NCI-H2107 treated with DMSO at 0.1 percent for 48 hours (cell line): Measurements from ENCODE around the gene MLLT3.

Experiments used
- DNase-seq: peaks from one replicate; lab custom pipeline; 2025; ENCODE audit not compliant: unreplicated experiment; lab: John Stamatoyannopoulos, UW

Gene MLLT3

GRCh38 chr9:20480249-20480648 lies 142.1 kb downstream of the MLLT3 start:
- DNase-seq: no peak

GRCh38 chr9:20479419-20480155 lies 142.7 kb downstream of the MLLT3 start:
- no peak for DNase-seq

- no peak for DNase-seq
Observed at GRCh38 chr9:20478786-20479185, 143.5 kb downstream of the MLLT3 start.

DNA sequence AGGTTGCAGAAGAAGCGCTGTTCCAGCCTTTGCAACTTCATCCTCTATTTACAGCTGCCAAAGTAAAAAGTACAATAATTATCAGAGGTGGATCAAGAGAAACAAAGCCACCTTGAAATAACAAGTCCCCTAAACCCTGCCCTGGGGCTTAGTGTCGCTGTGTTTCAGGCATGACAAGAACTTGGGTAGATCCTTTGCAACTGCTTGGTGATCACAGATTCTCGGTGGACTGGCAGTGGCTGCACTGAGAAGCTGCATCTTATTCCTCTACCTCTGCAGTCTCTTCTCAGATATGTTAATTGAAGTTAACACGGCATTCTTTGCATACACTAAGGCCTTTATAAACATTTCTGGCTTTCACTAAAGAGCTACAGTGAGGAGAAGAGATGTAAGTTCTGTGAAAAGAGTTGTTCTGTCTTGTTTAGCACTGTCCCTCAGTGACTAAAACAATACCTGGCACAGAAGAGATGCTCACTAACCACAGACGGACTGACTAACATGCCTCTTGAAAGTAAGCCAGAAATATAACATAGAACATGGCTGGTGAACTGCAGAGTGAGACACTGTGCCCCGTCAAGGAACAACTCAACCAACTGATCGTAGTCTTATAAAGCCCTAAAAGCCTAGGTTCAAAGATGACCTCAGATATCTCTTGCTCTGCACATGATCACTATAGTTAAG lies 144.2 kb downstream of the MLLT3 start:
- DNase-seq: no peak

GRCh38 chr9:20476912-20477521 lies 145.3 kb downstream of the MLLT3 start:
- DNase-seq: no peak

DNA sequence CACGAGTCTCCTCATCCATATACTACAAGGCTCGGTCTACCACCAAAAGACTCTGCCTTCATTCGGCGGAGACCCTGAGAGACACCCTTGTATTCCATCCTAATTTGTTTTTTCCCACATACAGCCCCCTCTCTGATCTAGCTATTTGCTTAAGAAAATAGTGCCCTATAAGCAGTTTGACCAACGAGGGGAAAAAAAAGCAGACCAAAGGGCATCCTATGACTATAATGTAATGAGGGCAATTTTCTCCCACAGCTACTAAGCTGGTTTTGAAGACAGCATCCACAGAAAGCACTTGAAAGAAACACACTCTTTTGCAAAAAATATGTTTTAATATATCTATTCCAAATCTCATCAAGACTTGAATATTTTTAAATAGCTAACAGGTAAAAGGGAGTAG lies 147.8 kb downstream of the MLLT3 start:
- no peak for DNase-seq

- no peak for DNase-seq
Observed at GRCh38 chr9:20473515-20474013, 148.7 kb downstream of the MLLT3 start.

- no peak for DNase-seq
Observed at GRCh38 chr9:20472342-20473045, 149.8 kb downstream of the MLLT3 start.

- DNase-seq: no peak
Observed at GRCh38 chr9:20466328-20467008, 155.8 kb downstream of the MLLT3 start.

GRCh38 chr9:20464242-20464641 lies 158.1 kb downstream of the MLLT3 start:
- DNase-seq: no peak

DNA sequence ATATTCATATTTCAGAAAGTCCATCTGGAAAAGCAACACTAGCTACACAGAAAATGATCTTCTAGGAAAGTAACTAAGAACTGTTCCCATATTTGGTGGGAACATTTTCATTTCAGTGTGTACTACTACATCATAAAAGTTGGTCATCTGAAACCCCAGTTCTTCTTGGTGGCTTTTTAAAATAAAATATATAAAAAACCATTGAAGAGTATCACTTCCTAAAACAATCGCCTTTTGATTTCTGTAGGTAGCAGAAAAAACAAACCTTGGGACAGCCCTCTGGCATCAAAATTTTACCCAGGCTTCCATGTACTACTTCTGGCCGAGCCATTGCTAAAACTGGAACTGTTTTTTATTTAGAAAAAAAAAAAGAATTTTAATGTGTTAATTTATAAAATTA lies 158.5 kb downstream of the MLLT3 start:
- no peak for DNase-seq

- no peak for DNase-seq
Observed at GRCh38 chr9:20462410-20462809, 159.9 kb downstream of the MLLT3 start.

DNA sequence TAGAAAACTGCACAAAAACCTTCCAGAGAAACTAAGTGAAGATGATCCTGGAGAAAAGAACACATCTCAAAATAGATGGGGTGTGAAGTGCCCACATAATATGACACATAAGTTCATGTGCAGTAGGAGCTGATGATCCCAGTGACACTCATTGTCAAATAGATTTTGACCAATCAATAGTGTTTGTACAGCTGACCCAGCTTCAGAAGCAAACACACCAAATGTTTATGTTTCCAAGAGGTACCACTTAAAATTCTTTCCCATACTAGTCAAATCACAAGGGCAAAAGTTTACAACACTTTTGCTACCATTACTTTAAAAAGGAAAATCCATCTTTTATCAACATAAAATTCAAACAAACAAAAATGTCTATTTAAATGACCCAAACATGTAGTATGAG lies 175.0 kb downstream of the MLLT3 start:
- DNase-seq: no peak

GRCh38 chr9:20446248-20446647 lies 176.1 kb downstream of the MLLT3 start:
- DNase-seq: no peak

- no peak for DNase-seq
Observed at GRCh38 chr9:20442461-20443319, 179.6 kb downstream of the MLLT3 start.

DNA sequence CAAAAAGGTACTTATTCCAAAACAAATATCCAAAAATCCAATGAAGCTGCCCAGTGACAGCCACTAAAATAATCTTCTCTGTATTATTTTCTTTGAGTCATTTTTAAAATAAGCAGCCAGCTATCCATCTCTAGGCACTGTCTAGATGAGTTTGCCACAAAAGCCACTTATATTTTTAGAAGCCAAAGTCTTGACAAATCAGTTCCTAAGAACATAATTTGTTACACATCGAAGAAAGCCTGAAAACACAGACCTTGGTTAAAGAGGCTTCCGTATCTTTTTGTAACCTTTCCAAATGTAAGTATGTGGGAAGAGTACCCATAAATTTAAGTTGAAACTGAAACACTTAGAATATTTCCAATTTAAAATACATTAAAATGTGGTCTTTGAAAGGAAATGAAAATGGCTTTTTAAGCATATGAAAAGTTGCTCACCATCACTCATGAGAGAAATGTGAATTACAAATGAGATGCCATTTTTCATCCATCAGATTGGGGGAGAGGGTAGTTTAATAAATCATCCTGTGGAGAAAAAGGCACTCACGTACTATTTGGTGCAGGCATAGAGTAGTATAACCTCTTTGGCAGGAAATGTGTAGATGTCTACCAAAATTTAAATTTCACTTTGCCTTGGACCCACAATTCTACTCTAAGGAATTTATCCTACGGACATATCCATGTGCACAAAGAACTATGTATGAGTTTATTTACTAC lies 180.4 kb downstream of the MLLT3 start:
- DNase-seq: no peak

- DNase-seq: no peak
Observed at GRCh38 chr9:20441166-20441565, 181.1 kb downstream of the MLLT3 start.

- no peak for DNase-seq
Observed at GRCh38 chr9:20437476-20437875, 184.8 kb downstream of the MLLT3 start.

- DNase-seq: no peak
Observed at GRCh38 chr9:20436476-20437195, 185.7 kb downstream of the MLLT3 start.
